GM21367 (cell line): ENCODE measurements around the gene DACT3.
A peak's percentile ranks its signal among the peaks of the same experiment; 100 is the strongest.

ENCODE experiments used
- ATAC-seq: cut with Tn5 transposase; IDR thresholded peaks from one replicate; pipeline ENCODE4 v1.9.1; 2021; ENCODE audit not compliant: unreplicated experiment

The DACT3 gene

DNA sequence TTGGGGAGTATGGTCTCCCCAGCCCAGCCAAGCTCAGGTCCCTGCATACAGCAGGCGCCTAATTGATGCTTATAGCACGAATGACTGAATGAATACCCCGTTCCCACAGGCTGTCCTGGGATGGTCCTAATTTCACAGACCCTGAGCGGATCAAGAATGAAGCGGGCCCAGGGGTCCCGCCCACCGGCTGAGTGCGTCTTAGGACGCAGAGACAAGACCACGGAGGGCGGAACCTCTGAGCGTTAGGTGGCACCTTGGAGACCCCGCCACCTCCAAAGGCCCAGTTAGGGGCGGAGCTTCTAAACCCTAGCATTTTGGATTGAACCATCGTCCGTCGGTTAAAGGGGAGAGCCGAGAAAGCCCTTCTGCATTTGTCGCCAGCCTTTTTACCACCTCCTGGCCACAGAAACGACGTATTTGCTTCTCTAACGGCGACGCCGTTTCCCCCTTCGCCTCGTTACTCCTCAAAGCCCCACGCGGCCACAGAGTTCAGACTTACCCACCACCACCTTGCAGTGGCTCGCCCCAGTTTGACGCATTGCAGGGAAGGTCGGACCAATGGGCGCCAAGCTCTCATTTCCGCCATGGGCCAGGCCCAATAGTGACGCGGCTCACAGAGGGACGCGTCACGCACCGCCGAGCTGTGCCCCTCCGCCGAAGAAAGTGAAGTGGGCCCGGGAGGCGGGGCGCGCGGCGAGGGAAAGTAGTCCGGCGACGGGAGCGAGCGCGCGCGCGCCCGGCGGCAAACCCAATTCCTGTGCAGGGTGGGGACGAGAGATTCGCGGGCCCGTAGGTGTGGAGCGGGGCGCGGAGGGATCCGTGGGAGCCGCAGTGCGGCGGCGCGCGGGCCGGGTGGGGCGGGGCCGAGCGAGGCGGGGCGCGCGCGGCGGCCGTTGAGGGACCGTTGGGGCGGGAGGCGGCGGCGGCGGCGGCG lies 60.3 kb downstream of the DACT3 start:
- ATAC-seq, result peak; percentile 66

DNA sequence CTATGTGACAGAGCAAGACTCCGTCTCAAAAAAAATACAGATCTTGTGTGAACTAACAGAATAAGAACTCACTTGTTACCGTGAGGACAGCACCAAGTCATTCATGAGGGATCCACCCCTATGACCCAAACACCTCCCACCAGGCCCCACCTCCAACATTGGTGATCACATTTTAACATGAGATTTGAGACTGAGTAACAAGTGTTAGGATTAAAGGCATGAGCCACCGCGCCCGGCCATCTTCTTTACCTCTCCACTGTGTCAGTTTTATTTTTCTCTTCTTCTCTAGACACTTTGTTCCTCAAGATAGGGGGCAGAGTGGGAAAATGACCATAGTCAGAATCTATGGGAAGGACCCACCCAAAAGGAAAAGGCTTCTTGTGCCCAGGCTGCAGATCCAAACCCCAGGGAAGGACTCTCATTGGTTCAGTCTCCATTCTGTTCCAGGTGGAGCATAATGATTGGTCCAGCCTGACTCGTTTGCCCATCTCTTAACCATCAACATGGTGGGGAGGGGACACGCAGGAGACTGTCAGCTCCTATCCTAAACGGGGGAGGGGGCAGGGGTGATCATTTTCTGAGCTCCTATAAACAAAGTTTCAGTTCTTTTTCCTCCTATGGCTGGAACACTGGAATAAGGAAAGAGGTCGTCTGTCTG lies 61.1 kb downstream of the DACT3 start:
- ATAC-seq, result no peak

DNA sequence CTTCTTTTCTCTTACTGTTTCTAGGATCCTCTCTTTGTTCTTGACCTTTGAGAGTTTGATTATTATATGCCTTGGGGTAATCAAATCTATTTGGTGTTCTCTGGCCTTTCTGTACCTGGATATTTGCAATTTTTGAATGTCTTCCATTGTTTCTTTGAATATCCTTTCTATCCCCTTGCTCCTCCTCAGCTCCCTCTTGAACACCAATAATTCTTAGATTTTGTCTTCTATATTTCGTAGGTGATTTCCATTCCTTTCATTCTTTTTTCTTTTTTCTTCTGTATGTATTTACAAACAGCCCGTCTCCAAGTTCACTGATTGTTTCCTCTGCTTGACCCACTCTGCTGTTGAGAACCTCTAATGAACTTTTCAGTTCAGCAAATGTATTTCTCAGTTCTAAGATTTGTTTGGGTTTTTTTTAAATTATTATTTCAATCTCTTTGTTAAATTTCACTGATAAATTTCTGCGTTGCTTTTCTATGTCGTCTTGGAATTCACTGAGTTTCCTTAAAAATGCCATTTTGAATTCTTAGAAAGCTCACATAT lies 62.5 kb downstream of the DACT3 start:
- no peak for ATAC-seq
